ENCODE measurements around the gene ATAD3C. TPM values are rescaled to one million over a fixed set of nuclear protein-coding genes. Genes with fewer than 3 reads are reported as not detected.
"Not testable (repeated sequence)": the region's sequence is repeated elsewhere in the genome, so short reads cannot be mapped to it uniquely, and the experiment has no call there.

ATAD3C gene
- total RNA-seq, 1 experiment from 2014 or later = 0.05 TPM

GRCh38 chr1:1456683-1457255 lies 7.3 kb downstream of the ATAD3C start:
- DNase-seq (ENCODE audit: low read depth, low spot score); in situ Hi-C loops (cut with HindIII; ENCODE audit: low pct_unique_long_range_greater_than_20kb, low sequenced_read_pairs): not testable (repeated sequence)

GRCh38 chr1:1459156-1459555 lies 9.7 kb downstream of the ATAD3C start:
- in situ Hi-C loops (cut with HindIII; ENCODE audit: low pct_unique_long_range_greater_than_20kb, low sequenced_read_pairs); DNase-seq (ENCODE audit: low read depth, low spot score): not testable (repeated sequence)

- in situ Hi-C loops (cut with HindIII; ENCODE audit: low pct_unique_long_range_greater_than_20kb, low sequenced_read_pairs); DNase-seq (ENCODE audit: low read depth, low spot score): not testable (repeated sequence)
These were observed 10.2 kb downstream of the ATAD3C start for GRCh38 chr1:1459711-1460110.

GRCh38 chr1:1460540-1461130 lies 11.1 kb downstream of the ATAD3C start:
- in situ Hi-C loops (cut with HindIII; ENCODE audit: low pct_unique_long_range_greater_than_20kb, low sequenced_read_pairs) = no loop called here
- DNase-seq (ENCODE audit: low read depth, low spot score) = no peak

GRCh38 chr1:1461721-1462317 lies 12.3 kb downstream of the ATAD3C start:
- in situ Hi-C loops (cut with HindIII; ENCODE audit: low pct_unique_long_range_greater_than_20kb, low sequenced_read_pairs) = no loop called here
- DNase-seq (ENCODE audit: low read depth, low spot score) = no peak

DNA sequence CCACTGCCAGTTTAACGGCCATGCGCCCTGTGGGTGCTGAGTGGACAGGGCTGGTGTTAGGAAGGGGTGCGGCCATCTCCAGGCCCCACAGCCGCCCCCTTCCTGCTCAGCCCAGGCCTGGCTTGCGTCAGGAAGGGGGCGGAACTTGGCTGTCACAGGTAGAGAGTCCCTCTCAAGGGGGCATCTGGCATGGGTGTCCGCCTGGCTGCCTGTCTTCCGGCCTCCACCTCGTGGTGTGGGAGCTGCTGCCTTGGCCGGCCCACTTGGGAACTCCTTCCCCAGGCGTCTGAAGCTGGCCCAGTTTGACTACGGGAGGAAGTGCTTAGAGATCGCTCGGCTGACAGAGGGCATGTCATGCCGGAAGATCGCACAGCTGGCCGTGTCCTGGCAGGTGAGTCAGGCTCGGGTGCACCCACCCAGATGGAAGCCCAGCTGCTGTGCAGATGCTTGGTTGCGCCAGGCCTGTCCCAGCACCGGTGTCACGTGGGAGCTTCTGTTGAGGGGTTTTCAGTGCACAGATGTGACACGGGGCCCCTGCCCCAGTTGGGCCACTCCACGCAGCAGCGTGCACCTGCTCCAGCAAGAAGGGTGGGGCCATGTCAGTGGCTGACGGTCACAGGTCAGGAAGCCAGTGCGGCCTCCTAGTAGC lies 13.0 kb downstream of the ATAD3C start:
- no peak for DNase-seq (ENCODE audit: low read depth, low spot score)
- in situ Hi-C loops (cut with HindIII; ENCODE audit: low pct_unique_long_range_greater_than_20kb, low sequenced_read_pairs) = no loop called here

DNA sequence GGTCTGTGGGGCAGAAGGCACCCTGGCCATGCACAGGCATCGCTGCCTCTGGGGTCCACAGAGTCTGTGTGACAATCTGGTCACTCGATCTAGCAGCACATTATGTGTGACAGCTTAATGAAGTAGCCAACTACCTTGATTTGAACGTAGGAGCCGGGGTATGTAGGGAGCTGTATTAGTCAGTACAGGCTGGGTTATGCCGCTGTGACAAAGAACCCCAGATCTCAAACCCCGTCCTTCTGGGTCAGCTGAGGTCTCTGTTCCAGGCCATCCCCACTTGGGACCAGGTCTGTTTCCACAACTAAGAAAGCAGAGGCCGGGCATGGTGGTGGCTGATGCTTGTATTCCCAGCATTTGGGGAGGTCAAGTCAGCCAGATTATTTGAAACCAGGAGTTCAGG lies 13.8 kb downstream of the ATAD3C start:
- DNase-seq (ENCODE audit: low read depth, low spot score) = no peak
- in situ Hi-C loops (cut with HindIII; ENCODE audit: low pct_unique_long_range_greater_than_20kb, low sequenced_read_pairs) = no loop called here

DNA sequence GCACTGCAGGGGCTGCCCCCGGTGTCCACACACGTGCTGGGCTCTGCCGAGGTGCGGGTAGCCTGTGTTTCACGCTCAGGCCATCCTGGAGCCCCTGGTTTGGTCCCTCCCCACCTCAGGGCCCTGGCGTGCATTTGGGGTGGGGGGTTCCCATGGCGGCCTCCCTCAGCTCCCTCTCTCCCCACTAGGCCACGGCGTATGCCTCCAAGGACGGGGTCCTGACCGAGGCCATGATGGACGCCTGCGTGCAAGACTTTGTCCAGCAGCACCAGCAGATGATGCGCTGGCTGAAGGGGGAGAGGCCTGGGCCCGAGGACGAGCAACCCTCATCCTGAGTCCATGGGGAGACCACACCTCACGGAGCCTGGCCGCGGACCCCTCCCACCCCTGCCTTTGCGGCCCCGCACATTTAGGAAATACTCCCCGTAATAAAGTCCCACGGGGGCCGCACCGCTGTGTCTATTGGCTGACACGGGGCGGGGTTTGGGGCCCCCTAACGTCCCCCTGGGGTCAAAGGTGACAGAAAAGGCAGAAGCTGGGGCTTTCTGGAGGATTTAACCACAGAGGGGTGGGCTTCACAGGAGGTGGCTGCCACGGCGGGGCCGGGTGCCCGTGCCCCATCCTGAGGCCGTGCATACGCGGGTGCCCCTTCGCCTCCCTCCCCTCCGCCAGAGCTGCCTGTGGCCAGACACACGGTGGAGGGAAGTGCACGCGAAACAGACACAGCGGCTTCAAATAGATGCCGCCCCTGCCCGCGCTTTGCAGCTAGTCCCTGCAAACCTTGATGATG lies 18.9 kb downstream of the ATAD3C start:
- in situ Hi-C loops (cut with HindIII; ENCODE audit: low pct_unique_long_range_greater_than_20kb, low sequenced_read_pairs); DNase-seq (ENCODE audit: low read depth, low spot score): not testable (repeated sequence)

DNA sequence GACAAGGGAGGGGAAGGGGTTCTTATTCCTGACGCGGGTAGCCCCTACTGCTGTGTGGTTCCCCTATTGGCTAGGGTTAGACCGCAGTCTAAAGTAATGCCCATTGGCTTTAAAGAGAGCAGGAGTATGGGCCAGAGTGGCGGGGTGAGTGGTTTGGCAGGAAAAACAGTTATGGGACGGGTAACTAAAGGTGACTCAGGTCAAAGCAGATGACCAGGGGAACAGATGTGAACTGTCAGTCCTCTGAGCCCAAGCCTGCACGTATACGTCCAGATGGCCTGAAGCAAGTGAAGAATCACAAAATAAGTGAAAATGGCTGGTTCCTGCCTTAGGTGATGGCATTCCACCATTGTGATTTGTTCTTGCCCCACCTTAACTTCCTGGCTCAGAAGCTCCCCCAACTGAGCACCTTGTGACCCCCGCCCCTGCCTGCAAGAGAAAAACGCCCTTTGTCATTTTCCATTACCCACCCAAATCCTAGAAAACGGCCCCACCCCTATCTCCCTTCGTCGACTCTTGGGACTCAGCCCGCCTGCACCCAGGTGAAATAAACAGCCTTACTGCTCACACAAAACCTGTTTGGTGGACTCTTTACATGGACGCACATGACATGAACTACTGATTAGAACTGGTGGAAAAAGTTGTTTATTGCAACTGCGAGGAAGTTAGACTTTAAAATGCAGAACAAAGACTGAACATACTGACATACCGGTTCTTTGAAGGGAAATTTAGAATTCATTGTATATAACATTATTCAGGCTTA lies 21.3 kb downstream of the ATAD3C start:
- peak; percentile 7 for DNase-seq (ENCODE audit: low read depth, low spot score)
- in situ Hi-C loops (cut with HindIII; ENCODE audit: low pct_unique_long_range_greater_than_20kb, low sequenced_read_pairs) = no loop called here

- in situ Hi-C loops (cut with HindIII; ENCODE audit: low pct_unique_long_range_greater_than_20kb, low sequenced_read_pairs) = no loop called here
- DNase-seq (ENCODE audit: low read depth, low spot score) = peak; percentile 94
These were observed 22.0 kb downstream of the ATAD3C start, which contains the start of gene ATAD3B for GRCh38 chr1:1471389-1472052. Gene ATAD3B, plus strand, starts transcription at chr1:1471765. Its CDS starts 120 bp downstream, at chr1:1471885.

GRCh38 chr1:1472053-1472876 lies 22.8 kb downstream of the ATAD3C start:
- in situ Hi-C loops (cut with HindIII; ENCODE audit: low pct_unique_long_range_greater_than_20kb, low sequenced_read_pairs) = not testable (repeated sequence)

DNA sequence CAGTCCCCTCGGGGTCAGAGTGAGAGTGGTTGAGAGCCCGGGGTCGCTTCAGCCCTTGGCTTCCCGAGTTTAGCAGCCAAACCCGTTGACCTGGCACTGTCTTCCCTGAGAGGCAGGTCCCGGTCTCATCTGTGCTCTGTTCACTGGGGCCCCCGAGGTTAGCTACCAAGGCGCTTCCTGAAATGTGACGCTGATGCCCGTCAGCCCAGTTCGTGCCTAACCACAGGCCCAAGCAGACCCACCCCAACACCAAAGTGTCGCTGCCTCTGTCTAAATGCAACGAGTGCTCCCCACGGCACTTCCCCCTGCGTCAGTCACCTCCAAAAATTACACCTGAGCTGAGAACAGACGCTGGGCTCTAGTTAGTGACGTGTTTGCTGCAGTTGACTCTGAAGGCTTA lies 26.5 kb downstream of the ATAD3C start:
- in situ Hi-C loops (cut with HindIII; ENCODE audit: low pct_unique_long_range_greater_than_20kb, low sequenced_read_pairs); DNase-seq (ENCODE audit: low read depth, low spot score): not testable (repeated sequence)

More at GRCh38 chr1:1472053-1472876, 22.8 kb downstream of the ATAD3C start:
- DNase-seq (ENCODE audit: low read depth, low spot score) = peak; percentile 10

DNA sequence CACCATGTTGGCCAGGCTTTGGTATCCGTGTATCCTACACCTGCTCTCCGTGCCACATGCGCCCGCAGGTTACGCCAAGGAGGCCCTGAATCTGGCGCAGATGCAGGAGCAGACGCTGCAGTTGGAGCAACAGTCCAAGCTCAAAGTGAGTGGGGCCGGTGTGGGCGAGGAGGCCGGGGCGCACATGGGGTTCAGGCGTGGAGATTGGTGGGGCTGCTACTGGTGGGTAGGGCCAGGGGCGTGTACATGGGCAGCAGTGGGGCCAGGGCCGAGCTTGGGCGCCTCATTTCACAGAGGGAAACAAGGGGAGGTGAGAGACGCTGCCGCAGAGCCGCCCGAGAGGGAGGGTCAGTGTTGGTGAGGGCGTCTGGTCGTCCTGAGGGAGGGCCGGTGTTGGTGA lies 27.7 kb downstream of the ATAD3C start:
- DNase-seq (ENCODE audit: low read depth, low spot score) = no peak
- in situ Hi-C loops (cut with HindIII; ENCODE audit: low pct_unique_long_range_greater_than_20kb, low sequenced_read_pairs) = no loop called here

DNA sequence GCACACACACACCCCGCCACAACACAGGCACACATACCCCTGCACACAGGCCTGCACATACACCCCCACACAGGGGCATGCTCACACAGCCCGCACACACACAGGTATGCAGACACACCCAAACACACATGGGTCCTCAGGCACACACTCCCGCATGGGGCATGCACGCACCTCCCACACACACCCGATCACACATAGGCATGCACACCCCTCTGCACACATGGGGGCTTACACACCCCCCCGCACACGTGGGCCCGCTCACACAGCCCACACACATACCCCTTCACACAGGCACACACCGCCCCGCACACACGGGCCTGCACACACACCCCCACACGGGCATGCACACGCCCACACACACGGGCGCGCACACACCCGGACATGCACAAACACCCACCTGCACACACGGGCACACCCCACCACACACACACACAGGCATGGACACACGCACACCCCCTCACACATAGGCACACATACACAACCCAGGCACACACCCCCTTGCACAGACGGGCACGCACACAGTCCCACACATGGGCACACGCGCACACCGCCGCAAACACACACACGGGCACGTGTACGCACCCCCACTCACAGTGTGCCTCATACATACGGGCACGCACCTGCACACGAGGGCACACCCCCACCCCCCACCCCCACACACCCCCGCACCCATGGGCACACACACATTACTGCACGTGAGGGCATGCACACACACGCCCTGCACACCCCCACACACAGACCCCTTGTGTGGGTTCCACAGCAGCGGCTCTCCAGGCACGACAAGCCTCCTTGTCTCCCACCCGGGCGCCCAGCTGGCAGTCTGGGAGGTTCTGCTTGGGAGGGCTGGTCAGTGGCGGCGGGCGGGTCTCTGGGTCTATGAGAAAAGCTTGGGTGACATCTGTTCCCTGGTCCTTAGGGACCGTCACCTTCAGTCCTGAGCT lies 30.3 kb downstream of the ATAD3C start:
- DNase-seq (ENCODE audit: low read depth, low spot score) = no peak
- in situ Hi-C loops (cut with HindIII; ENCODE audit: low pct_unique_long_range_greater_than_20kb, low sequenced_read_pairs) = no loop called here

- DNase-seq (ENCODE audit: low read depth, low spot score); in situ Hi-C loops (cut with HindIII; ENCODE audit: low pct_unique_long_range_greater_than_20kb, low sequenced_read_pairs): not testable (repeated sequence)
These were observed 31.0 kb downstream of the ATAD3C start for GRCh38 chr1:1480488-1480867.

Measured in SK-MEL-5 (cell line).